OCI-LY7 (cell line): Measurements from ENCODE around the gene SMKR1.

Experiments
- CTCF ChIP-seq: fragments of 200-600 bp; sonication (generic); conservative IDR thresholded peaks from 2 replicates; pipeline ENCODE4 v1.5.1; 2014; ENCODE audit warnings: mild to moderate bottlenecking, antibody characterized with exemption, low read length, moderate library complexity, mixed read lengths
- EZH2phosphoT487 ChIP-seq: fragments of 200-600 bp; sonication (generic); IDR thresholded peaks from 2 replicates; pipeline ENCODE4 v1.6.1; 2018; ENCODE audit warnings: low read depth, borderline replicate concordance, mild to moderate bottlenecking, mixed run types, antibody characterized with exemption, low read length, moderate library complexity, mixed read lengths

GRCh38 chr7:129523924-129524323 lies 21.6 kb downstream of the SMKR1 start:
- no peak for TF ChIP-seq CTCF
- no peak for TF ChIP-seq EZH2phosphoT487
